Astrocyte (in vitro differentiated cells and primary cell): ENCODE results near the gene RPL21.

ENCODE experiments used
- CTCF ChIP-seq: IDR thresholded peaks from 2 replicates; pipeline ENCODE4 v1.5.1; 2011; ENCODE audit warnings: low read depth, mild to moderate bottlenecking, inconsistent platforms, low read length, moderate library complexity; ENCODE audit not compliant: insufficient read depth
- EZH2 ChIP-seq: IDR thresholded peaks from 2 replicates; pipeline ENCODE4 v1.6.1; 2012; ENCODE audit warnings: mild to moderate bottlenecking, low read length, inconsistent platforms; ENCODE audit not compliant: insufficient read depth

DNA sequence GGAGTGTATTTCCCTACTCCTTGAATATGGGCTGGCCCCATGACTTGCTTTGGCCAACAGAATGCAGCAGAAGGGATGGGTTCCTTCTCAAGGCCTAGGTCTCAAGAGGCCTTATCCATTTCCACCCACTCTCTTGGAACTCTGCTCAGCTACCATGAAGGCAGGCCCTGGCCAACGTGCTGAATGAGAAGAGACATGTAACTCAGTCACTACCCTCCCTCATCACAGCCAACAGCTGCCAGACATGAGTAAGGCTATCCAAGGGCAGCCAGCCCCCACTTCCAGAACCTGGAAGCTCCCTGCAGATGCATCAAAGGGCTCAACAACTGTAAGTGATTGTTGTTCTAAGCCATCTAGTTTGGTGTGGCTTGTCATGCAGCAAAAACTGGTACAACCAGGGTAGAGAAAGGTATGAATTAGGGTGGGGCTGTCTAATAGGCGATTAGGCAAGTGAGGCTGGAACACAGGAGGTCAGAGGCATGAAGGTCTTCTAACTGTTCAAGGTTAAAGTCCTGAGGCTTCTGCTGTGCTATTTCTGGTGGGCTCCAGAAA lies 17.8 kb downstream of the RPL21 start:
- TF ChIP-seq CTCF: no peak
- TF ChIP-seq EZH2: no peak
